A673 (cell line): ENCODE results near the gene SNAP47. TPM values are rescaled to one million over a fixed set of nuclear protein-coding genes. Genes with fewer than 3 reads are reported as not detected.

Experiments
- BruUV-seq: library from RNA; stranded (reverse); fragments of 400-500 nt; replicated peaks from 2 replicates; lab custom pipeline; 2021; lab: Mats Ljungman, UMichigan
- CTCF ChIA-PET: fragments of 300-600 bp; sonication (Branson Sonifier 250); formaldehyde crosslinking; loops from one replicate; lab custom pipeline; 2022; ENCODE audit warnings: antibody characterized with exemption; lab: Charles Lee
- POLR2A ChIA-PET: fragments of 300-600 bp; sonication (Branson Sonifier 250); formaldehyde crosslinking; loops from one replicate; lab custom pipeline; 2022; ENCODE audit warnings: antibody characterized with exemption; ENCODE audit not compliant: low non-redundant PET; lab: Charles Lee
- DNase-seq: peaks from one replicate; pipeline ENCODE4 v3.0.0-alpha.2; 2015; ENCODE audit warnings: low spot score
- H3K27ac ChIP-seq: fragments of 200-600 bp; sonication (generic); 2 replicates; pipeline ENCODE4 v1.5.1; 2016; ENCODE audit warnings: mixed run types, low read depth, mild to moderate bottlenecking, mixed read lengths, antibody characterized with exemption, low read length; ENCODE audit not compliant: poor library complexity, severe bottlenecking
- H3K27me3 ChIP-seq: fragments of 200-600 bp; sonication (generic); replicated peaks from 2 replicates; pipeline ENCODE4 v1.6.1; 2017; ENCODE audit warnings: mixed run types, low read depth, mild to moderate bottlenecking, mixed read lengths, antibody characterized with exemption, low read length; ENCODE audit not compliant: insufficient read depth, poor library complexity
- H3K36me3 ChIP-seq: fragments of 200-600 bp; sonication (generic); 2 replicates; pipeline ENCODE4 v1.6.1; 2016; ENCODE audit warnings: mixed run types, mild to moderate bottlenecking, mixed read lengths, antibody characterized with exemption, low read length; ENCODE audit not compliant: insufficient read depth, poor library complexity, severe bottlenecking
- H3K4me1 ChIP-seq: fragments of 200-600 bp; sonication (generic); 2 replicates; pipeline ENCODE4 v1.6.1; 2017; ENCODE audit warnings: mixed run types, mild to moderate bottlenecking, mixed read lengths, antibody characterized with exemption, low read length; ENCODE audit not compliant: insufficient read depth, poor library complexity, severe bottlenecking
- H3K4me3 ChIP-seq: fragments of 200-600 bp; sonication (generic); 2 replicates; pipeline ENCODE4 v1.5.1; 2016; ENCODE audit warnings: low read depth, mixed run types, mild to moderate bottlenecking, mixed read lengths, low read length; ENCODE audit not compliant: poor library complexity, severe bottlenecking
- H3K9me3 ChIP-seq: fragments of 200-600 bp; sonication (generic); 2 replicates; pipeline ENCODE4 v1.6.1; 2016; ENCODE audit warnings: mixed run types, low read depth, mild to moderate bottlenecking, mixed read lengths, antibody characterized with exemption, low read length; ENCODE audit not compliant: poor library complexity, severe bottlenecking
- EZH2 ChIP-seq: fragments of 200-600 bp; sonication (generic); IDR thresholded peaks from 2 replicates; pipeline ENCODE4 v1.6.1; 2017; ENCODE audit warnings: borderline replicate concordance, low read depth, mild to moderate bottlenecking, mixed read lengths, antibody characterized with exemption, low read length; ENCODE audit not compliant: poor library complexity, severe bottlenecking
- intact Hi-C: fragments of 100-400 bp; cut with micrococcal nuclease; formaldehyde crosslinking; loops from one replicate; pipeline ENCODE4 v1.10.0; 2022; ENCODE audit not compliant: unreplicated experiment
- total RNA-seq: library from RNA; stranded (reverse); gene quantifications from 2 replicates; pipeline ENCODE4 v1.2.3, GENCODE V29; 2021
- TF ChIP-seq, protein P1 (sequence below): fragments of 300-800, 200-600 bp; sonication (generic); conservative IDR thresholded peaks from 2 replicates; pipeline ENCODE4 v1.5.1; 2017; ENCODE audit warnings: low read depth, mild to moderate bottlenecking, antibody characterized with exemption, low read length, moderate library complexity, mixed read lengths

SNAP47 gene
- total RNA-seq, 1 experiment from 2014 or later, result 36.4 TPM

DNA sequence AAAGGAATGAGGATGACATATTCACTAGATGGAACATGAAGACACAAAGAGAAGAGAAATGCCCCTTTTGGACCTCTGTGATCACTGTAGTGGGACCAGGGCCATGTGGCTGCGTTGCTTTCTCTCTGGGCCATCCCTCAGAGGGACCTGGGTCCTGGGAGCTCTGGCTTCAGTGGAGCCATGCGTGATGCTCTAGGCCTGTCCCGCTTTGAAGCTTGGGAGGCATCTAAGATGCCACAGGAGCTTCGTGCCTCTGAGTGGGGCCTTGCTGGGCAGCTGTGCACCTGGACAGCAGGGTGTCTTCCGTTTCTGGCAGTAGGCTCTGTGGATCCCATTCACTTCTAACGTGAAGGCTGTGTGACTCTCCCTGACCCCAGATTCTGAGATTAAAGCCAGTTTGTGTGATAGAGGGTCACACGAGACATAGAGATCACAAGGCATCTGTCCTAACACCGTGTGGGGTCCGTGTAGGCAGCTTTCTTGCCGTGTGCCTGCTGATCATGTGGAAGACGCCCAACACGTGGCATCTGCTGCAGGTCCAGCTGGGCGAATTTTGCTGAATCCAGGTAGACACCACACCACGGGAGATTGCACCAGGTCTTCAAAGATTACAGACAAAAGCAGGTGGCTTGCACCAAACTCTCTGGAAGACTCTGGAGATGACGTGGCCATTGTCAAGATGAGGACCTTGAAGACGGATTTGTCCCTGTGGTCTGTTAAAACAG is 63.0 kb downstream of the SNAP47 start:
- Histone ChIP-seq H3K27ac (no peak overlapping the region), H3K27me3 (no peaks in the 10 kb centered on the region), H3K36me3 (no peaks in the 10 kb centered on the region), H3K4me3 (no peak overlapping the region), H3K9me3 (no peaks in the 10 kb centered on the region), H3K4me1 (peaks cover 18% of the 10 kb centered on the region)
- ChIA-PET POLR2A (interaction anchor here (0.5 kb wide), 1 partner anchor 17 kb away, joined by 5 read pairs; the partner anchor contains the start of gene PRSS38), CTCF (no interaction called here)
- TF ChIP-seq, protein P1, sequence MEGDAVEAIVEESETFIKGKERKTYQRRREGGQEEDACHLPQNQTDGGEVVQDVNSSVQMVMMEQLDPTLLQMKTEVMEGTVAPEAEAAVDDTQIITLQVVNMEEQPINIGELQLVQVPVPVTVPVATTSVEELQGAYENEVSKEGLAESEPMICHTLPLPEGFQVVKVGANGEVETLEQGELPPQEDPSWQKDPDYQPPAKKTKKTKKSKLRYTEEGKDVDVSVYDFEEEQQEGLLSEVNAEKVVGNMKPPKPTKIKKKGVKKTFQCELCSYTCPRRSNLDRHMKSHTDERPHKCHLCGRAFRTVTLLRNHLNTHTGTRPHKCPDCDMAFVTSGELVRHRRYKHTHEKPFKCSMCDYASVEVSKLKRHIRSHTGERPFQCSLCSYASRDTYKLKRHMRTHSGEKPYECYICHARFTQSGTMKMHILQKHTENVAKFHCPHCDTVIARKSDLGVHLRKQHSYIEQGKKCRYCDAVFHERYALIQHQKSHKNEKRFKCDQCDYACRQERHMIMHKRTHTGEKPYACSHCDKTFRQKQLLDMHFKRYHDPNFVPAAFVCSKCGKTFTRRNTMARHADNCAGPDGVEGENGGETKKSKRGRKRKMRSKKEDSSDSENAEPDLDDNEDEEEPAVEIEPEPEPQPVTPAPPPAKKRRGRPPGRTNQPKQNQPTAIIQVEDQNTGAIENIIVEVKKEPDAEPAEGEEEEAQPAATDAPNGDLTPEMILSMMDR, result no peak
- no peak for TF ChIP-seq EZH2
- DNase-seq, result no peak
- intact Hi-C loops, result no loop called here
- BruUV-seq, result no TSS peak

DNA sequence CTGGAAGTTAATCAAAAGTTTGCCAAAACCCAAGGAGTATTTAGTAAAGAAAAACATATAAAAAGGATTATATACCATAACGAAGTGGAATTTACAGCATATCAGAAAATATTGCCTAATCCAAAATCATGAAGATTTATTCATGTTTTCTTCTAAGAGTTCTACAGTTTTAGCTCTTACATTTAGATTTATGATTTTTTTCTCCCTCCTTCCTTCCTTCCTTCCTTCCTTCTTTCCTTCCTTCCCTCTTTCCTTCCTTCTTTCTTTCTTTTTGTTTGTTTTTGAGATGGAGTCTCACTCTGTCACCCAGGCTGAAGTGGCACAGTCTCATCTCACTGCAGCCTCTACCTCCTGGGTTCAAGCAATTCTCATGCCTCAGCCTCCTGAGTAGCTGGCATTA is 64.5 kb downstream of the SNAP47 start:
- Histone ChIP-seq H3K36me3 (no peaks in the 10 kb centered on the region), H3K9me3 (peaks cover 3% of the 10 kb centered on the region), H3K4me3 (no peak overlapping the region), H3K27ac (no peak overlapping the region), H3K4me1 (peaks cover 3% of the 10 kb centered on the region), H3K27me3 (no peaks in the 10 kb centered on the region)
- ChIA-PET POLR2A (no interaction called here), CTCF (no interaction called here)
- BruUV-seq, result no TSS peak
- no peak for DNase-seq
- TF ChIP-seq, protein P1, result no peak
- TF ChIP-seq EZH2, result no peak
- intact Hi-C loops, result no loop called here

DNA sequence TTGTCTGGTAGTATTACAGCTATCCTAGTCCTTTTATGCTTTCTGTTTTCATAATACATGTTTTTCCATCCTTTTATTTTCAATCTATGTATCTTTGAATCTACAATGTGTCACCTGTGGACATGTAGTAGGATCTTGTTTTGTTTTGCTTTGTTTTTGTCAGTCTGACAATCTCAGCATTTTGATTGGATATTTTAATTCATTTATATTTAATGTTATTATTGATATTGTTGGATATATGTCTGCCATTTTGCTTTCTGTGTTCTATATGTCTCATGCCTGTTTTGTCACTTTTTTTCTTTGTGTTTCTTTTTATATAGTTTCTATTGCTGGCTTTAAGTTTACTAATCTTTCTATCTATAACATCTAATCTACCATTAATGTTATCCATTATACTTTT is 68.7 kb downstream of the SNAP47 start:
- TF ChIP-seq EZH2, result no peak
- TF ChIP-seq, protein P1, result no peak
- BruUV-seq, result no TSS peak
- Histone ChIP-seq H3K27me3 (no peaks in the 10 kb centered on the region), H3K9me3 (peaks cover 3% of the 10 kb centered on the region), H3K4me1 (no peaks in the 10 kb centered on the region), H3K4me3 (no peak overlapping the region), H3K36me3 (no peaks in the 10 kb centered on the region), H3K27ac (no peak overlapping the region)
- no peak for DNase-seq
- intact Hi-C loops, result no loop called here
- ChIA-PET POLR2A (no interaction called here), CTCF (no interaction called here)
